Upper lobe of left lung (tissue), 6 donors: ENCODE data around the gene AREL1. TPM values are rescaled to one million over a fixed set of nuclear protein-coding genes. Genes with fewer than 3 reads are reported as not detected.

Experiments
- ATAC-seq, 2 donors: fragments of 200-7000 bp; cut with Tn5 transposase; one replicate each; pipeline ENCODE4 v1.9.1; 2022; ENCODE audit warnings: mild to moderate bottlenecking in 2 of 2, moderate library complexity in 2 of 2; ENCODE audit not compliant: low FRiP score in 2 of 2
- DNase-seq, 2 donors: peaks; one replicate each; pipeline ENCODE4 v3.0.0-alpha.2; 2019 to 2020
- H3K27ac ChIP-seq, 4 donors: fragments of 200-600 bp; sonication (generic); one replicate each; pipeline ENCODE4 v1.5.1; 2016 to 2019
- H3K27me3 ChIP-seq, 4 donors: fragments of 200-600 bp; sonication (generic); one replicate each; pipeline ENCODE4 v1.5.1; 2017 to 2019
- H3K36me3 ChIP-seq, 4 donors: fragments of 200-600 bp; sonication (generic); one replicate each; pipeline ENCODE4 v1.5.1; 2016 to 2019
- H3K4me1 ChIP-seq, 4 donors: fragments of 200-600 bp; sonication (generic); one replicate each; pipeline ENCODE4 v1.5.1; 2018 to 2019
- H3K4me3 ChIP-seq, 4 donors: fragments of 200-600 bp; sonication (generic); one replicate each; pipeline ENCODE4 v1.5.1; 2017 to 2019; ENCODE audit warnings: mild to moderate bottlenecking in 2 of 4, moderate library complexity in 1 of 4
- H3K9me3 ChIP-seq, 4 donors: fragments of 200-600 bp; sonication (generic); one replicate each; pipeline ENCODE4 v1.5.1; 2018 to 2019
- CTCF ChIP-seq, 6 experiments: fragments of 450-650 bp in 4 of 6; fragments of 200-600 bp in 2 of 6; sonication (generic) in 2 of 6; IDR thresholded peaks; one replicate each; pipeline ENCODE4 v1.5.1; 2016 to 2019; ENCODE audit warnings: antibody characterized with exemption in 6 of 6
- EP300 ChIP-seq, 4 donors: sonication (generic); formaldehyde crosslinking; IDR thresholded peaks; one replicate each; pipeline ENCODE4 v1.5.1; 2017; ENCODE audit warnings: antibody characterized with exemption in 4 of 4, control low read depth in 2 of 4
- POLR2A ChIP-seq, 4 donors: fragments of 450-650 bp; IDR thresholded peaks; one replicate each; pipeline ENCODE4 v1.5.1; 2016 to 2017; ENCODE audit warnings: antibody characterized with exemption in 4 of 4, mild to moderate bottlenecking in 2 of 4
- POLR2AphosphoS5 ChIP-seq, 2 donors: sonication (generic); formaldehyde crosslinking; IDR thresholded peaks; one replicate each; pipeline ENCODE4 v1.5.1; 2017; ENCODE audit warnings: antibody characterized with exemption in 2 of 2
- WGBS, 2 donors: methylation state at CpG; one replicate each; pipeline ENCODE4 v1.1.5; 2017 to 2018; 5-methylcytosine and 5-hydroxymethylcytosine counted together
- total RNA-seq, 6 donors: library from RNA; depleted of rRNA in 4 of 6; stranded (reverse); fragments of >200 nt in 4 of 6; gene quantifications; one replicate each; pipeline versions ENCODE4 v1.1.0 to v1.2.1, GENCODE V29; 2016 to 2021
- donor health status: DM: no; HTN: no; CAD: no; lungs with moderate emphysema.
- donor health status: DM: no; HTN: yes; CAD: no; lungs with severe emphysema.

AREL1 gene
- total RNA-seq, 6 donors from 2014 or later, result 13.5 to 44.0 (median 28.9) TPM

DNA sequence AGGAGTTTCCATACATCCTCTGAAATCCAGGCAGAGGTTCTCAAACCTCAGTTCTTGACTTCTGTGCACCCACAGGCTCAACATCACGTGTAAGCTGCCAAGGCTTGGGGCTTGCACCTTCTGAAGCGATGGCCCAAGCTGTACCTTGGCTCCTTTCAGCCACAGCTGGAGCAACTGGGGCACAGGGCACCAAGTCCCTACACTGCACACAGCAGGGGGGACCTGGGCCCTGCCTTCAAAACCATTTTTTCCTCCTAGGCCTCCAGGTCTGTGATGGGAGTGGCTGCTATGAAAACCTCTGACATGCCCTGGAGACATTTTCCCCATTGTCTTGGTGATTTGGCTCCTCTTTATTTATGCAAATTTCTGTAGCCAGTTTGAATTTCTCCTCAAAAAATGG is 10.6 kb downstream of the AREL1 start:
- H3K27me3 ChIP-seq, result no peaks in the 10 kb centered on the region
- TF ChIP-seq CTCF (IDR thresholded peaks at IDR 0.05), result no peak
- ATAC-seq (no peak), DNase-seq (no peak)
- H3K4me3 ChIP-seq, result no peak overlapping the region
- H3K27ac ChIP-seq, result no peak overlapping the region
- H3K36me3 ChIP-seq, result no peaks in the 10 kb centered on the region
- WGBS, 2 donors, result 96 to 100% methylated on average over 2 of the region's 2 CpGs
- peaks cover 0 to 18% (median 10%) of the 10 kb centered on the region in 4 donors for H3K4me1 ChIP-seq
- H3K9me3 ChIP-seq, result peaks cover 0 to 8% (median 0%) of the 10 kb centered on the region in 4 donors

DNA sequence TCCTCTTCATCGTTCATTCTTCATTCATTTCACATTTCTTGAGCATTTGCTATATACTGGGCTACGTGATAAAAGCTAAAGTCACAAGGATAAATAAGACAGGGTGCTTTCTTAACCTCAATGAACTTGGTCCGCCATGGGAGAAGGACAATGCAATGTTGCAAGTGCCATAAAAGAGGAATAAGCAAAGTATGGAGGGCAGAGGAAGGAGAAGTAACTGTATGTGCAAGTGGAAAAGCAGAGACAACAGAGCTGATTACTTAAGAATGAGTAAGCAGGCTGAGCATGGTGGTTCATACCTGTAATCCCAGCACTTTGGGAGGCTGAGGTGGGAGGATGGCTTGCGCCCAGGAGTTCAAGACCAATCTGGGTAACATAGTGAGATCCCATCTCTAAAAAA is 14.4 kb downstream of the AREL1 start:
- Histone ChIP-seq H3K27ac (peak overlapping the region in 1 of 4 donors; percentile 63), H3K36me3 (no peaks in the 10 kb centered on the region), H3K9me3 (peaks cover 0 to 8% (median 0%) of the 10 kb centered on the region in 4 donors), H3K4me1 (peaks cover 4 to 22% (median 9%) of the 10 kb centered on the region in 4 donors), H3K4me3 (no peak overlapping the region), H3K27me3 (no peaks in the 10 kb centered on the region)
- DNase-seq (no peak), ATAC-seq (peak; percentile 34 to 59)
- WGBS, 2 donors, result 86 to 90% methylated on average over 4 of the region's 4 CpGs
- TF ChIP-seq EP300 (IDR thresholded peaks at IDR 0.05) (no peak), CTCF (IDR thresholded peaks at IDR 0.05) (no peak), POLR2AphosphoS5 (IDR thresholded peaks at IDR 0.05) (no peak), POLR2A (IDR thresholded peaks at IDR 0.05) (no peak)

DNA sequence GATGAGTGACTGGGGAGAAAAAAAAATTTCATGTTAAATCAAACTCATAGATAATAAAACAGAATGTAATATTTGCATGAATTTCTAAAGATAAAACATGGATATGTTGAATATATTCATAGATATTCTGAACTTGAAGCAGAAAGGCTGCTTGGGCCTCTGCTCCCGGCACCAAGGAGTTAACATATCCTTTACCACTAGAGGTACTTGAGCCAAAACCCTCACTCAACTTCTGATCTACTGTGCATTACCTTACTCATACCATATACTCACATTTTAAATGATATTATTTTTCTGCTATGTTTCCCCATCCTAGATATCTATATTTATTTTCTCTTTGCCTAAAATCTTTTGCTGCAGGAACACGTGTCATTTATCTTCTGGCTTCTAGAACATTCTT is 14.9 kb downstream of the AREL1 start:
- ATAC-seq, result no peak
- Histone ChIP-seq H3K27ac (no peak overlapping the region), H3K27me3 (no peaks in the 10 kb centered on the region), H3K4me1 (peaks cover 4 to 22% (median 9%) of the 10 kb centered on the region in 4 donors), H3K4me3 (no peak overlapping the region), H3K36me3 (no peaks in the 10 kb centered on the region), H3K9me3 (peaks cover 0 to 8% (median 0%) of the 10 kb centered on the region in 4 donors)
- WGBS, 2 donors, result 83 to 87% methylated on average over 2 of the region's 2 CpGs
- no peak for DNase-seq
- TF ChIP-seq EP300 (IDR thresholded peaks at IDR 0.05), result no peak
- no peak for TF ChIP-seq POLR2AphosphoS5 (IDR thresholded peaks at IDR 0.05)
- TF ChIP-seq CTCF (IDR thresholded peaks at IDR 0.05), result no peak
- no peak for TF ChIP-seq POLR2A (IDR thresholded peaks at IDR 0.05)

DNA sequence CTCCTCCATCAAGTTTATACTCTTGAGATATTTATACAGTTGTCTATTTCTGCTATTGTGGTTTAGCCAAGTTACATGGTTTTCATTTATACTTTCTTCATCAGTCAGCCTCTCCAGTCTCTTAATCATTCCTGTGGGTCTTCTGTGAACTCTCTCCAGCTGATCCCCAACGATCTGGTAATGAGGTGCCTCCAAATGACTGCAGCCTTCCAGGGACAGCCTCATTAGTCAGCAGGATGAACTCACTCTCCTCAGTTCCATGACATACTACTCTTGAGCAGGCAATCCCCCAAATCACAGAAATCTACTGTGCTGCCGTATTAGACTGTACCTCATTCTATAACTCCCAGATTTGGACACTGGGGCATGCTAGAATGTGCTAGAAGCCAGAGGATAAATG is 15.3 kb downstream of the AREL1 start:
- Histone ChIP-seq H3K36me3 (no peaks in the 10 kb centered on the region), H3K4me1 (peaks cover 4 to 22% (median 9%) of the 10 kb centered on the region in 4 donors), H3K9me3 (peaks cover 0 to 7% (median 0%) of the 10 kb centered on the region in 4 donors), H3K27ac (no peak overlapping the region), H3K4me3 (no peak overlapping the region), H3K27me3 (no peaks in the 10 kb centered on the region)
- 69 to 79% methylated on average over 2 of the region's 2 CpGs for WGBS, 2 donors
- DNase-seq, result no peak
- TF ChIP-seq POLR2A (IDR thresholded peaks at IDR 0.05) (no peak), POLR2AphosphoS5 (IDR thresholded peaks at IDR 0.05) (peak; percentile 24 to 48), CTCF (IDR thresholded peaks at IDR 0.05) (no peak), EP300 (IDR thresholded peaks at IDR 0.05) (no peak)
- ATAC-seq, result peak; percentile 46 to 53

DNA sequence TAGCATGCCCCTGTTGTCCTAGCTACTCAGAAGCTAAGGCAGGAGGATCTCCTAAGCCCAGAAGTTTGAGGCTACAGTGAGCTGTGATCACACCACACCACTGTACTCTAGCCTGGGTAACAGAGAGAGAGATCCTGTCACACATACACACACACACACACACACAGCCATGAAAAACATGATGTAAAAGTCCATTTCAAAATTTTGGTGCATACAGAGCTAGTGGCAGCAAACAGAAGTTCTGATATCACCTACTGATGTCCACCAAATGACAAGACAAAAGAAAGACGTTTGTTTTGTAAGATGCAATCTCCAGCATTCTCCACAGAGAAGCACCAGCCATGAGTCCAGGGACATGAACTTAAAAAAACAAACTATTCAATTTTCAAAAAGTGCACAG is 15.9 kb downstream of the AREL1 start:
- peaks cover 4 to 22% (median 11%) of the 10 kb centered on the region in 4 donors for H3K4me1 ChIP-seq
- H3K36me3 ChIP-seq, result no peaks in the 10 kb centered on the region
- WGBS, 2 donors, result 47 to 62% methylated on average over 1 of the region's 1 CpG
- H3K27ac ChIP-seq, result peak overlapping the region in 1 of 4 donors; percentile 27
- ATAC-seq (no peak), DNase-seq (no peak)
- H3K27me3 ChIP-seq, result no peaks in the 10 kb centered on the region
- H3K4me3 ChIP-seq, result no peak overlapping the region
- TF ChIP-seq POLR2AphosphoS5 (IDR thresholded peaks at IDR 0.05) (no peak), CTCF (IDR thresholded peaks at IDR 0.05) (no peak), EP300 (IDR thresholded peaks at IDR 0.05) (no peak), POLR2A (IDR thresholded peaks at IDR 0.05) (no peak)
- H3K9me3 ChIP-seq, result peaks cover 0 to 1% (median 0%) of the 10 kb centered on the region in 4 donors
